ENCODE results near the gene PRUNE2. TPM values are rescaled to one million over a fixed set of nuclear protein-coding genes. Genes with fewer than 3 reads are reported as not detected.

PRUNE2 gene
- total RNA-seq, 1 experiment from 2014 or later = 3.5 TPM

DNA sequence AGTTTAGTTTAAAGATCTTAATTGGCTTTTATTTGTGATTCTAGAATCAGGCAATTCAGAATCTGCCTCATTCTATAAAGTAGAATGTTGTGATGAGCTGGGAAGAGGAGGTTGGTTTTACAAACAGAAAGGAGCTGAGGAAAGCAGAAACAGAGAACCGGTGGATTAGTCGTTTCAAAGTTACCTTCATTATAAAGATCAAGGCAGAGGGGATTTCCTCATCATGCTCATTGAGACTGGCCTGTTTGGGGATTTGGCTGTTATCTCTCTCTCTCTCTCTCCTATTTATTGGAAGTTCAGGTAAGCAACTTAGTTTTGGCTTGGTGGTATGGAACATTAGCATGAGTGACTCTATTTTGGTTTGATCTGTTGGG is 313.0 kb downstream of the PRUNE2 start:
- H3K9me3 Mint-ChIP-seq (ENCODE audit: unreplicated experiment) = no peaks in the 10 kb centered on the region
- POLR2A ChIA-PET = interaction anchor here (0.7 kb wide), 1 partner anchor 67 kb away, joined by 13 read pairs; no protein-coding TSS in a partner anchor

DNA sequence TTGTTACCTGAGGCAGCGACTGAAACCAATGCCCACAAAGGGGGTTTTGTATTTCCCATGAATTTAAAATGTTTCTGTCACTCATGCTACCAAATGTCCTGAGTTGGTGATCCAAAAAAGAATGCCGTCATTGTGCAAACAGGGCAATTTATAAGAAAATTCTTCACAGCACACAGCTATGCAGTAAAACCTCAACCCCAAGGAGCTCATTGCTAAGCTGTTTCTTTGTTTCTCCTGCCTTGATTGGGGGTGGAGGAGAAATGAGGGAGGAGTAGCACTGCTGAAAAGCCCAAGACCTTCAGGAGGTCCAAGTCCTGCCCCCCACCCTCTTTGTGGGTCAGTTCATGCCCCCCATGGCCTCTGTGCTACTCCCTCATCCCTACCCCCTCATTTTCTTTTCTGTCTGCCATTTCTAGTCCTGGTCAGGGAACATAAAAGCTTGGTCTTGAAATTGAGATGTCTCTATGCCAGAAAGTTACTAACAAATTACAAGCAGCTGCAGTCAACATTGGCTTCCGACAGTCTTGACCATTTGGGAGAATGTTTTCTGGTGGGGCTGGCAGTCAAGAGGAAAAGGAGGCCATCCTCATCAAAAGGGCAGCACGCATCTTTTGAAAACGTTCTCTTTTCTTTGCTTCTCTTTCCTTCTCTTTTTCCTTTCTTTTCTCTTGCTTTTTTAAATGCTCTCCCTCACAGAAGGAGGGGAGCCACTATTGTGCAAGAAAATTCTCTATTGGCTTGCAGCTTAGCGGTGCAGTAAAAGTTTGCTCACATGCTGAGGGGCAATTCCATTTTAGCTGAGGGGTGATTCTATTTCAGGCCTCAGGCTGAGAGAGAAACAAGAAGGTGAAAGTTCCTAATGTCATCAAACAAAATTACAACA is 313.6 kb downstream of the PRUNE2 start:
- no peaks in the 10 kb centered on the region for H3K27me3 ChIP-seq (replicated peaks; ENCODE audit: control insufficient read depth, insufficient read depth, low read length)
- no peaks in the 10 kb centered on the region for H3K36me3 ChIP-seq (ENCODE audit: control insufficient read depth, insufficient read depth, low read length)
- peaks cover 3% of the 10 kb centered on the region; the same call in 1 of the 2 replicates for H3K4me1 ChIP-seq
- intact Hi-C loops (cut with micrococcal nuclease; ENCODE audit: unreplicated experiment) = no loop called here
- BruUV-seq (replicated peaks) = no TSS peak
- Mint-ChIP-seq H3K27me3 (ENCODE audit: insufficient read depth, unreplicated experiment) (no peaks in the 10 kb centered on the region), H3K4me1 (ENCODE audit: low read depth, unreplicated experiment) (peaks cover 12% of the 10 kb centered on the region), H3K4me3 (ENCODE audit: unreplicated experiment) (no peak overlapping the region), H3K9me3 (ENCODE audit: unreplicated experiment) (no peaks in the 10 kb centered on the region), H3K36me3 (ENCODE audit: insufficient read depth, unreplicated experiment) (peaks cover 4% of the 10 kb centered on the region), H3K27ac (ENCODE audit: unreplicated experiment) (no peak overlapping the region)
- ChIA-PET POLR2A (interaction anchor here (0.7 kb wide), 1 partner anchor 67 kb away, joined by 13 read pairs; no protein-coding TSS in a partner anchor), CTCF (interaction anchor here (0.7 kb wide), 1 partner anchor 16 kb away, joined by 4 read pairs; no protein-coding TSS in a partner anchor)
- no peak for DNase-seq
- H3K4me3 ChIP-seq (ENCODE audit: low read depth, low read length) = no peak overlapping the region
- TF ChIP-seq, protein P1, sequence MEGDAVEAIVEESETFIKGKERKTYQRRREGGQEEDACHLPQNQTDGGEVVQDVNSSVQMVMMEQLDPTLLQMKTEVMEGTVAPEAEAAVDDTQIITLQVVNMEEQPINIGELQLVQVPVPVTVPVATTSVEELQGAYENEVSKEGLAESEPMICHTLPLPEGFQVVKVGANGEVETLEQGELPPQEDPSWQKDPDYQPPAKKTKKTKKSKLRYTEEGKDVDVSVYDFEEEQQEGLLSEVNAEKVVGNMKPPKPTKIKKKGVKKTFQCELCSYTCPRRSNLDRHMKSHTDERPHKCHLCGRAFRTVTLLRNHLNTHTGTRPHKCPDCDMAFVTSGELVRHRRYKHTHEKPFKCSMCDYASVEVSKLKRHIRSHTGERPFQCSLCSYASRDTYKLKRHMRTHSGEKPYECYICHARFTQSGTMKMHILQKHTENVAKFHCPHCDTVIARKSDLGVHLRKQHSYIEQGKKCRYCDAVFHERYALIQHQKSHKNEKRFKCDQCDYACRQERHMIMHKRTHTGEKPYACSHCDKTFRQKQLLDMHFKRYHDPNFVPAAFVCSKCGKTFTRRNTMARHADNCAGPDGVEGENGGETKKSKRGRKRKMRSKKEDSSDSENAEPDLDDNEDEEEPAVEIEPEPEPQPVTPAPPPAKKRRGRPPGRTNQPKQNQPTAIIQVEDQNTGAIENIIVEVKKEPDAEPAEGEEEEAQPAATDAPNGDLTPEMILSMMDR (IDR thresholded peaks at IDR 0.05; ENCODE audit: insufficient read depth in 1 of 2, low read depth in 1 of 2, low read length in 1 of 2, severe bottlenecking in 1 of 2, unreplicated experiment in 1 of 2) = no peak
- no peaks in the 10 kb centered on the region for H3K9me3 ChIP-seq

More for the DNA sequence above, 313.0 kb downstream of the PRUNE2 start:
- Mint-ChIP-seq H3K4me3 (ENCODE audit: unreplicated experiment) (no peak overlapping the region), H3K27me3 (ENCODE audit: insufficient read depth, unreplicated experiment) (no peaks in the 10 kb centered on the region), H3K4me1 (ENCODE audit: low read depth, unreplicated experiment) (peaks cover 8% of the 10 kb centered on the region), H3K27ac (ENCODE audit: unreplicated experiment) (no peak overlapping the region), H3K36me3 (ENCODE audit: insufficient read depth, unreplicated experiment) (no peaks in the 10 kb centered on the region)
- H3K4me3 ChIP-seq (ENCODE audit: low read depth, low read length) = no peak overlapping the region
- intact Hi-C loops (cut with micrococcal nuclease; ENCODE audit: unreplicated experiment) = no loop called here
- CTCF ChIA-PET = interaction anchor here (0.7 kb wide), 1 partner anchor 16 kb away, joined by 4 read pairs; no protein-coding TSS in a partner anchor
- H3K9me3 ChIP-seq = no peaks in the 10 kb centered on the region
- DNase-seq = no peak
- BruUV-seq (replicated peaks) = no TSS peak
- TF ChIP-seq, protein P1 (IDR thresholded peaks at IDR 0.05; ENCODE audit: insufficient read depth in 1 of 2, low read depth in 1 of 2, low read length in 1 of 2, severe bottlenecking in 1 of 2, unreplicated experiment in 1 of 2) = no peak
- 0 out of 2 replicates have a peak, but pooled peaks cover 3% of the 10 kb centered on the region for H3K4me1 ChIP-seq
- no peaks in the 10 kb centered on the region for H3K27me3 ChIP-seq (replicated peaks; ENCODE audit: control insufficient read depth, insufficient read depth, low read length)
- H3K36me3 ChIP-seq (ENCODE audit: control insufficient read depth, insufficient read depth, low read length) = no peaks in the 10 kb centered on the region

DNA sequence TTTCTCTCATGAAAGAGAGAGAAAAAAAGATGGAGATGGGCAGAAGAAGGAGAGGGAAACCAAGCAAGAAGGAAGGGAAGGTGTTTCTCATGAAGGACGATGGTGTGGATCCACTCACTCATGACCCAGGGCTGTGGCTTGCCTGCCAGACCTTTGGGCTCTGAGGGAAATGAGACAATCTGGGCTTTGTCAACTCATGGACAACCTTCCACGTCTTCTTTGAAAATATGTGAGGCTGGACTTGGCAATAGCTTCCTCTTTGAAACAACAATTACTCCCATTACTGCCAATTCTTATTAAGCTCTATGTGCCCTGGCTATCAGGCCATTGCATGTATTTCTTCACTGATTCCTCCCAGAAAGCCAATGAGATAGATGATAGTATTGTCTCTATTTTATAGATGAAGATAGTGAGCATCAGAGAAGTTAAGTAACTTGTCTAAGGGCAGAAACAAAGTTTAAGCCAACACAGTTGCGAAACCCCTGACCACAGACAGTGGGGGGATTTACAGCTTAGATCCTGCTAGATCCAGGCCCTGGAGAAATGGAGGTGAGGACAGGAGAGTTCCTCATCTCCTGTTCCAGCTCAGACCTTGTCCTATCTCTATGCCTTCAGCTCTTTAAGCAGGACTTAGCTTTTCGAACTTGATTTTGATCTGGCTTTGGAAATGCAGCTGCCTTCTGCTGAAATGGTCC is 314.5 kb downstream of the PRUNE2 start:
- TF ChIP-seq, protein P1 (IDR thresholded peaks at IDR 0.05; ENCODE audit: insufficient read depth in 1 of 2, low read depth in 1 of 2, low read length in 1 of 2, severe bottlenecking in 1 of 2, unreplicated experiment in 1 of 2) = no peak
- no peak for DNase-seq
- Histone ChIP-seq H3K9me3 (no peaks in the 10 kb centered on the region), H3K4me1 (peaks cover 9% of the 10 kb centered on the region; the same call in 1 of the 2 replicates), H3K36me3 (ENCODE audit: control insufficient read depth, insufficient read depth, low read length) (no peaks in the 10 kb centered on the region), H3K4me3 (ENCODE audit: low read depth, low read length) (no peak overlapping the region), H3K27me3 (replicated peaks; ENCODE audit: control insufficient read depth, insufficient read depth, low read length) (no peaks in the 10 kb centered on the region)
- peaks cover 4% of the 10 kb centered on the region for H3K36me3 Mint-ChIP-seq (ENCODE audit: insufficient read depth, unreplicated experiment)
- no peaks in the 10 kb centered on the region for H3K27me3 Mint-ChIP-seq (ENCODE audit: insufficient read depth, unreplicated experiment)
- CTCF ChIA-PET = no interaction called here
- no peak overlapping the region for H3K4me3 Mint-ChIP-seq (ENCODE audit: unreplicated experiment)
- H3K4me1 Mint-ChIP-seq (ENCODE audit: low read depth, unreplicated experiment) = peaks cover 21% of the 10 kb centered on the region
- POLR2A ChIA-PET = no interaction called here
- H3K27ac Mint-ChIP-seq (ENCODE audit: unreplicated experiment) = no peak overlapping the region
- intact Hi-C loops (cut with micrococcal nuclease; ENCODE audit: unreplicated experiment) = no loop called here
- BruUV-seq (replicated peaks) = no TSS peak
- no peaks in the 10 kb centered on the region for H3K9me3 Mint-ChIP-seq (ENCODE audit: unreplicated experiment)

Measured in Caco-2 (cell line).